A549 (cell line): Measurements from ENCODE around the gene TPI1.

Experiments
- MAZ ChIP-seq: fragments of 150-350 bp; IDR thresholded peaks from 2 replicates; pipeline ENCODE4 v1.6.1; 2014; ENCODE audit warnings: antibody characterized with exemption, low read depth, low read length, borderline replicate concordance
- POLR2A ChIP-seq: IDR thresholded peaks from 2 replicates; pipeline ENCODE4 v1.6.1; 2012; ENCODE audit warnings: mild to moderate bottlenecking, low read length
- TF ChIP-seq, protein P1 (sequence below): fragments of >200 bp; sonication (Bioruptor Twin); formaldehyde crosslinking; IDR thresholded peaks from 3 replicates; pipeline ENCODE4 v1.5.1; 2016
- TF ChIP-seq, protein P2 (sequence below): fragments of 200-600 bp; sonication (generic); IDR thresholded peaks from 2 replicates; pipeline ENCODE4 v1.6.1; 2016; ENCODE audit warnings: antibody characterized with exemption, mild to moderate bottlenecking, moderate library complexity

DNA sequence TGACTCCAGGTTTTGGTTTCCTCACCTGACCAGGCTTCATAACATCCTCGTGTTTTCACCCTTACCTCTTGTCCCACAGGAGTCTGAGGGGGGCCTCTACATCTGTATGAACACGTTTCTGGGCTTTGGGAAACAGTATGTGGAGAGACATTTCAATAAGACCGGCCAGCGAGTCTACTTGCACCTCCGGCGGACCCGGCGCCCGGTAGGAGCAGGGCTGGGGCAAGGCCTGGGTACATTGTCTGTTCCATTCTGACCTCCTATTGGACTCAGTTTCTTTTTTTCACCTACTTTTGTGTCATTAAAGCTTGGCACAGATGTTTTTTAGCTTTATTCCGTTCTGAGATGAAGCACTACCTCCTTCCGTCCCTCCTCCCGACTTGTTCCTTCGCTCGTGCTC lies 12.0 kb upstream of the TPI1 start:
- TF ChIP-seq, protein P1, sequence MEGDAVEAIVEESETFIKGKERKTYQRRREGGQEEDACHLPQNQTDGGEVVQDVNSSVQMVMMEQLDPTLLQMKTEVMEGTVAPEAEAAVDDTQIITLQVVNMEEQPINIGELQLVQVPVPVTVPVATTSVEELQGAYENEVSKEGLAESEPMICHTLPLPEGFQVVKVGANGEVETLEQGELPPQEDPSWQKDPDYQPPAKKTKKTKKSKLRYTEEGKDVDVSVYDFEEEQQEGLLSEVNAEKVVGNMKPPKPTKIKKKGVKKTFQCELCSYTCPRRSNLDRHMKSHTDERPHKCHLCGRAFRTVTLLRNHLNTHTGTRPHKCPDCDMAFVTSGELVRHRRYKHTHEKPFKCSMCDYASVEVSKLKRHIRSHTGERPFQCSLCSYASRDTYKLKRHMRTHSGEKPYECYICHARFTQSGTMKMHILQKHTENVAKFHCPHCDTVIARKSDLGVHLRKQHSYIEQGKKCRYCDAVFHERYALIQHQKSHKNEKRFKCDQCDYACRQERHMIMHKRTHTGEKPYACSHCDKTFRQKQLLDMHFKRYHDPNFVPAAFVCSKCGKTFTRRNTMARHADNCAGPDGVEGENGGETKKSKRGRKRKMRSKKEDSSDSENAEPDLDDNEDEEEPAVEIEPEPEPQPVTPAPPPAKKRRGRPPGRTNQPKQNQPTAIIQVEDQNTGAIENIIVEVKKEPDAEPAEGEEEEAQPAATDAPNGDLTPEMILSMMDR: no peak
- TF ChIP-seq, protein P2, sequence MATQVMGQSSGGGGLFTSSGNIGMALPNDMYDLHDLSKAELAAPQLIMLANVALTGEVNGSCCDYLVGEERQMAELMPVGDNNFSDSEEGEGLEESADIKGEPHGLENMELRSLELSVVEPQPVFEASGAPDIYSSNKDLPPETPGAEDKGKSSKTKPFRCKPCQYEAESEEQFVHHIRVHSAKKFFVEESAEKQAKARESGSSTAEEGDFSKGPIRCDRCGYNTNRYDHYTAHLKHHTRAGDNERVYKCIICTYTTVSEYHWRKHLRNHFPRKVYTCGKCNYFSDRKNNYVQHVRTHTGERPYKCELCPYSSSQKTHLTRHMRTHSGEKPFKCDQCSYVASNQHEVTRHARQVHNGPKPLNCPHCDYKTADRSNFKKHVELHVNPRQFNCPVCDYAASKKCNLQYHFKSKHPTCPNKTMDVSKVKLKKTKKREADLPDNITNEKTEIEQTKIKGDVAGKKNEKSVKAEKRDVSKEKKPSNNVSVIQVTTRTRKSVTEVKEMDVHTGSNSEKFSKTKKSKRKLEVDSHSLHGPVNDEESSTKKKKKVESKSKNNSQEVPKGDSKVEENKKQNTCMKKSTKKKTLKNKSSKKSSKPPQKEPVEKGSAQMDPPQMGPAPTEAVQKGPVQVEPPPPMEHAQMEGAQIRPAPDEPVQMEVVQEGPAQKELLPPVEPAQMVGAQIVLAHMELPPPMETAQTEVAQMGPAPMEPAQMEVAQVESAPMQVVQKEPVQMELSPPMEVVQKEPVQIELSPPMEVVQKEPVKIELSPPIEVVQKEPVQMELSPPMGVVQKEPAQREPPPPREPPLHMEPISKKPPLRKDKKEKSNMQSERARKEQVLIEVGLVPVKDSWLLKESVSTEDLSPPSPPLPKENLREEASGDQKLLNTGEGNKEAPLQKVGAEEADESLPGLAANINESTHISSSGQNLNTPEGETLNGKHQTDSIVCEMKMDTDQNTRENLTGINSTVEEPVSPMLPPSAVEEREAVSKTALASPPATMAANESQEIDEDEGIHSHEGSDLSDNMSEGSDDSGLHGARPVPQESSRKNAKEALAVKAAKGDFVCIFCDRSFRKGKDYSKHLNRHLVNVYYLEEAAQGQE: no peak
- TF ChIP-seq POLR2A (no peak), MAZ (no peak)
